ENCODE data around the gene DCLK2.
"Not testable (repeated sequence)": the region's sequence is repeated elsewhere in the genome, so short reads cannot be mapped to it uniquely, and the experiment has no call there.

The DCLK2 gene

GRCh38 chr4:150145946-150146340 is 67.7 kb downstream of the DCLK2 start:
- no peak overlapping the region for H3K4me3 ChIP-seq (ENCODE audit: low read length in 2 of 2)
- no peaks in the 10 kb centered on the region for H3K9me3 ChIP-seq (ENCODE audit: control insufficient read depth in 2 of 2, low read length in 2 of 2)
- H3K27ac ChIP-seq (ENCODE audit: low read length), result no peak overlapping the region
- H3K9ac ChIP-seq (ENCODE audit: low read length in 2 of 2), result no peak overlapping the region
- H3K36me3 ChIP-seq (ENCODE audit: control insufficient read depth in 2 of 2, insufficient read depth in 2 of 2, low read length in 2 of 2), result no peaks in the 10 kb centered on the region
- H3K27me3 ChIP-seq (ENCODE audit: control insufficient read depth in 1 of 2, insufficient read depth in 2 of 2, low read length in 2 of 2), result no peaks in the 10 kb centered on the region
- H3K4me1 ChIP-seq (ENCODE audit: control insufficient read depth, insufficient read depth, low read length), result peaks cover 3% of the 10 kb centered on the region

- H3K4me3 ChIP-seq (ENCODE audit: low read length in 2 of 2), result no peak overlapping the region
- H3K27me3 ChIP-seq (ENCODE audit: control insufficient read depth in 1 of 2, insufficient read depth in 2 of 2, low read length in 2 of 2), result no peaks in the 10 kb centered on the region
- no peak overlapping the region for H3K27ac ChIP-seq (ENCODE audit: low read length)
- H3K9me3 ChIP-seq (ENCODE audit: control insufficient read depth in 2 of 2, low read length in 2 of 2), result no peaks in the 10 kb centered on the region
- peaks cover 11% of the 10 kb centered on the region for H3K4me1 ChIP-seq (ENCODE audit: control insufficient read depth, insufficient read depth, low read length)
- H3K36me3 ChIP-seq (ENCODE audit: control insufficient read depth in 2 of 2, insufficient read depth in 2 of 2, low read length in 2 of 2), result no peaks in the 10 kb centered on the region
- no peak overlapping the region for H3K9ac ChIP-seq (ENCODE audit: low read length in 2 of 2)
Measured at GRCh38 chr4:150149381-150149780, 71.1 kb downstream of the DCLK2 start.

GRCh38 chr4:150150629-150151062 is 72.4 kb downstream of the DCLK2 start:
- H3K36me3 ChIP-seq (ENCODE audit: control insufficient read depth in 2 of 2, insufficient read depth in 2 of 2, low read length in 2 of 2), result no peaks in the 10 kb centered on the region
- peaks cover 11% of the 10 kb centered on the region for H3K4me1 ChIP-seq (ENCODE audit: control insufficient read depth, insufficient read depth, low read length)
- no peaks in the 10 kb centered on the region for H3K27me3 ChIP-seq (ENCODE audit: control insufficient read depth in 1 of 2, insufficient read depth in 2 of 2, low read length in 2 of 2)
- H3K27ac ChIP-seq (ENCODE audit: low read length), result no peak overlapping the region
- no peak overlapping the region for H3K9ac ChIP-seq (ENCODE audit: low read length in 2 of 2)
- no peaks in the 10 kb centered on the region for H3K9me3 ChIP-seq (ENCODE audit: control insufficient read depth in 2 of 2, low read length in 2 of 2)
- H3K4me3 ChIP-seq (ENCODE audit: low read length in 2 of 2), result no peak overlapping the region

GRCh38 chr4:150152766-150153165 is 74.5 kb downstream of the DCLK2 start:
- H3K36me3 ChIP-seq (ENCODE audit: control insufficient read depth in 2 of 2, insufficient read depth in 2 of 2, low read length in 2 of 2), result no peaks in the 10 kb centered on the region
- H3K4me1 ChIP-seq (ENCODE audit: control insufficient read depth, insufficient read depth, low read length), result peaks cover 11% of the 10 kb centered on the region
- H3K27me3 ChIP-seq (ENCODE audit: control insufficient read depth in 1 of 2, insufficient read depth in 2 of 2, low read length in 2 of 2), result no peaks in the 10 kb centered on the region
- H3K9me3 ChIP-seq (ENCODE audit: control insufficient read depth in 2 of 2, low read length in 2 of 2), result no peaks in the 10 kb centered on the region
- no peak overlapping the region for H3K4me3 ChIP-seq (ENCODE audit: low read length in 2 of 2)
- H3K9ac ChIP-seq (ENCODE audit: low read length in 2 of 2), result no peak overlapping the region
- H3K27ac ChIP-seq (ENCODE audit: low read length), result no peak overlapping the region

- Histone ChIP-seq H3K36me3 (ENCODE audit: control insufficient read depth in 2 of 2, insufficient read depth in 2 of 2, low read length in 2 of 2) (no peaks in the 10 kb centered on the region), H3K4me1 (ENCODE audit: control insufficient read depth, insufficient read depth, low read length) (peaks cover 15% of the 10 kb centered on the region), H3K9ac (ENCODE audit: low read length in 2 of 2) (no peak overlapping the region), H3K4me3 (ENCODE audit: low read length in 2 of 2) (no peak overlapping the region), H3K27ac (ENCODE audit: low read length) (no peak overlapping the region), H3K27me3 (ENCODE audit: control insufficient read depth in 1 of 2, insufficient read depth in 2 of 2, low read length in 2 of 2) (no peaks in the 10 kb centered on the region), H3K9me3 (ENCODE audit: control insufficient read depth in 2 of 2, low read length in 2 of 2) (no peaks in the 10 kb centered on the region)
Measured at GRCh38 chr4:150155391-150155790, 77.1 kb downstream of the DCLK2 start.

- Histone ChIP-seq H3K27me3 (ENCODE audit: control insufficient read depth in 1 of 2, insufficient read depth in 2 of 2, low read length in 2 of 2) (no peaks in the 10 kb centered on the region), H3K9ac (ENCODE audit: low read length in 2 of 2) (no peak overlapping the region), H3K4me3 (ENCODE audit: low read length in 2 of 2) (no peak overlapping the region), H3K4me1 (ENCODE audit: control insufficient read depth, insufficient read depth, low read length) (peaks cover 8% of the 10 kb centered on the region), H3K9me3 (ENCODE audit: control insufficient read depth in 2 of 2, low read length in 2 of 2) (no peaks in the 10 kb centered on the region), H3K36me3 (ENCODE audit: control insufficient read depth in 2 of 2, insufficient read depth in 2 of 2, low read length in 2 of 2) (no peaks in the 10 kb centered on the region), H3K27ac (ENCODE audit: low read length) (no peak overlapping the region)
Measured at GRCh38 chr4:150156543-150156942, 78.3 kb downstream of the DCLK2 start.

- no peak overlapping the region for H3K4me3 ChIP-seq (ENCODE audit: low read length in 2 of 2)
- H3K36me3 ChIP-seq (ENCODE audit: control insufficient read depth in 2 of 2, insufficient read depth in 2 of 2, low read length in 2 of 2), result no peaks in the 10 kb centered on the region
- H3K4me1 ChIP-seq (ENCODE audit: control insufficient read depth, insufficient read depth, low read length), result peaks cover 8% of the 10 kb centered on the region
- no peaks in the 10 kb centered on the region for H3K9me3 ChIP-seq (ENCODE audit: control insufficient read depth in 2 of 2, low read length in 2 of 2)
- no peaks in the 10 kb centered on the region for H3K27me3 ChIP-seq (ENCODE audit: control insufficient read depth in 1 of 2, insufficient read depth in 2 of 2, low read length in 2 of 2)
- no peak overlapping the region for H3K9ac ChIP-seq (ENCODE audit: low read length in 2 of 2)
- H3K27ac ChIP-seq (ENCODE audit: low read length), result no peak overlapping the region
Measured at GRCh38 chr4:150158041-150158440, 79.8 kb downstream of the DCLK2 start.

GRCh38 chr4:150160473-150160872 is 82.2 kb downstream of the DCLK2 start:
- no peak overlapping the region for H3K4me3 ChIP-seq (ENCODE audit: low read length in 2 of 2)
- H3K9me3 ChIP-seq (ENCODE audit: control insufficient read depth in 2 of 2, low read length in 2 of 2), result no peaks in the 10 kb centered on the region
- H3K27ac ChIP-seq (ENCODE audit: low read length), result no peak overlapping the region
- H3K36me3 ChIP-seq (ENCODE audit: control insufficient read depth in 2 of 2, insufficient read depth in 2 of 2, low read length in 2 of 2), result no peaks in the 10 kb centered on the region
- H3K27me3 ChIP-seq (ENCODE audit: control insufficient read depth in 1 of 2, insufficient read depth in 2 of 2, low read length in 2 of 2), result no peaks in the 10 kb centered on the region
- peaks cover 4% of the 10 kb centered on the region for H3K4me1 ChIP-seq (ENCODE audit: control insufficient read depth, insufficient read depth, low read length)
- H3K9ac ChIP-seq (ENCODE audit: low read length in 2 of 2), result no peak overlapping the region

GRCh38 chr4:150161109-150161508 is 82.9 kb downstream of the DCLK2 start:
- Histone ChIP-seq H3K27ac (ENCODE audit: low read length) (no peak overlapping the region), H3K27me3 (ENCODE audit: control insufficient read depth in 1 of 2, insufficient read depth in 2 of 2, low read length in 2 of 2) (no peaks in the 10 kb centered on the region), H3K4me1 (ENCODE audit: control insufficient read depth, insufficient read depth, low read length) (peaks cover 4% of the 10 kb centered on the region), H3K36me3 (ENCODE audit: control insufficient read depth in 2 of 2, insufficient read depth in 2 of 2, low read length in 2 of 2) (no peaks in the 10 kb centered on the region), H3K4me3 (ENCODE audit: low read length in 2 of 2) (no peak overlapping the region), H3K9me3 (ENCODE audit: control insufficient read depth in 2 of 2, low read length in 2 of 2) (no peaks in the 10 kb centered on the region), H3K9ac (ENCODE audit: low read length in 2 of 2) (no peak overlapping the region)

GRCh38 chr4:150162020-150162419 is 83.8 kb downstream of the DCLK2 start:
- not testable (repeated sequence) for H3K9me3 ChIP-seq (ENCODE audit: control insufficient read depth in 2 of 2, low read length in 2 of 2); H3K4me3 ChIP-seq (ENCODE audit: low read length in 2 of 2); H3K27ac ChIP-seq (ENCODE audit: low read length); H3K36me3 ChIP-seq (ENCODE audit: control insufficient read depth in 2 of 2, insufficient read depth in 2 of 2, low read length in 2 of 2); H3K27me3 ChIP-seq (ENCODE audit: control insufficient read depth in 1 of 2, insufficient read depth in 2 of 2, low read length in 2 of 2); H3K4me1 ChIP-seq (ENCODE audit: control insufficient read depth, insufficient read depth, low read length); H3K9ac ChIP-seq (ENCODE audit: low read length in 2 of 2)

- H3K27me3 ChIP-seq (ENCODE audit: control insufficient read depth in 1 of 2, insufficient read depth in 2 of 2, low read length in 2 of 2), result no peaks in the 10 kb centered on the region
- no peak overlapping the region for H3K27ac ChIP-seq (ENCODE audit: low read length)
- H3K4me3 ChIP-seq (ENCODE audit: low read length in 2 of 2), result no peak overlapping the region
- peaks cover 8% of the 10 kb centered on the region for H3K4me1 ChIP-seq (ENCODE audit: control insufficient read depth, insufficient read depth, low read length)
- H3K36me3 ChIP-seq (ENCODE audit: control insufficient read depth in 2 of 2, insufficient read depth in 2 of 2, low read length in 2 of 2), result no peaks in the 10 kb centered on the region
- H3K9me3 ChIP-seq (ENCODE audit: control insufficient read depth in 2 of 2, low read length in 2 of 2), result no peaks in the 10 kb centered on the region
- no peak overlapping the region for H3K9ac ChIP-seq (ENCODE audit: low read length in 2 of 2)
Measured at GRCh38 chr4:150164055-150164454, 85.8 kb downstream of the DCLK2 start.

Measured in stomach smooth muscle (tissue), 2 donors.